Memory B cell (primary cell): ENCODE data around the gene ADCYAP1R1.

ENCODE experiments used
- ATAC-seq: fragments of 150-1000 bp; cut with Tn5 transposase; 2 replicates; pipeline ENCODE4 v1.10.0; 2021; ENCODE audit warnings: low read depth, mild to moderate bottlenecking, moderate library complexity
- DNase-seq, 2 donors: peaks; one replicate each; pipeline ENCODE4 v3.0.0; 2022; ENCODE audit warnings: low spot score in 2 of 2
- H3K27ac Mint-ChIP-seq: one replicate; pipeline ENCODE4 v1.8.0; 2022; ENCODE audit warnings: mild to moderate bottlenecking, moderate library complexity, mixed read lengths
- H3K27me3 Mint-ChIP-seq: one replicate; pipeline ENCODE4 v1.8.0; 2022; ENCODE audit warnings: mixed read lengths
- H3K36me3 Mint-ChIP-seq: one replicate; pipeline ENCODE4 v1.8.0; 2022; ENCODE audit warnings: mild to moderate bottlenecking, mixed read lengths
- H3K4me1 Mint-ChIP-seq: one replicate; pipeline ENCODE4 v1.8.0; 2022; ENCODE audit warnings: mixed read lengths
- H3K4me3 Mint-ChIP-seq: one replicate; pipeline ENCODE4 v1.8.0; 2022; ENCODE audit warnings: mild to moderate bottlenecking, moderate library complexity, mixed read lengths
- H3K9me3 Mint-ChIP-seq: one replicate; pipeline ENCODE4 v1.8.0; 2022; ENCODE audit warnings: mixed read lengths

The ADCYAP1R1 gene

DNA sequence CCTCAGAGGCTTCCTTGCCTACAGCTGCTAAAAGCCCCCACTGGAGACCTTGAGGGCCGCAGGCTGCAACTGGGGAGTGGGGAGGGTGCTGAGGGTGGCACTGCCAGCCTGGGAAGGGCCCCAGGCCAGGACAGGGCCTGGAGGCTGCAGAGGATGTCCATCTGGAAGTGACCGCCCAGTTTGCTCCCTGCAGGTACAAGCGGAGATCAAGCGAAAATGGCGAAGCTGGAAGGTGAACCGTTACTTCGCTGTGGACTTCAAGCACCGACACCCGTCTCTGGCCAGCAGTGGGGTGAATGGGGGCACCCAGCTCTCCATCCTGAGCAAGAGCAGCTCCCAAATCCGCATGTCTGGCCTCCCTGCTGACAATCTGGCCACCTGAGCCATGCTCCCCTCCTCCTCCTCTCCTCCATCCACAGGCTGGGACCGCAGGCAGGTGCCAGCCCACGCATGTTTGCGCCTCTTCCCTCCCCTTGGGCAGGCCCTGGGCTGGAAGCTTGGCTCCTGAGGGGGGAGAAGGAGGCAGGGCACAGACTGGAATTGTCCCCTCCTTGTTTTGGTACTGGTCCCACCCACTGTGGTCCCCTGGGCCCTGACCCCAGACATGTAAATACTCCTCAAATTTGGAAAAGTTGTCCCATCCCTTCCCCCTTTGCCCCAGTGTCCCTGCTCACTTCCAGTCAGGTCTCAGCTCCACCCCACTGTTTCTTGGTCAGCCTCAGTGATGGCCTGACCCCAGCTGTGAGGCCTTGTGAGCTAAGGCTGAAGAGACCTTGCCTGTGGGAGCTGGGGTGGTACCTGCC is 54.4 kb downstream of the ADCYAP1R1 start:
- ATAC-seq, result no peak
- peaks cover 10% of the 10 kb centered on the region for H3K27me3 Mint-ChIP-seq
- H3K4me1 Mint-ChIP-seq, result no peaks in the 10 kb centered on the region
- no peak overlapping the region for H3K4me3 Mint-ChIP-seq
- no peak for DNase-seq
- H3K9me3 Mint-ChIP-seq, result no peaks in the 10 kb centered on the region
- H3K36me3 Mint-ChIP-seq, result no peaks in the 10 kb centered on the region
- H3K27ac Mint-ChIP-seq, result no peak overlapping the region

DNA sequence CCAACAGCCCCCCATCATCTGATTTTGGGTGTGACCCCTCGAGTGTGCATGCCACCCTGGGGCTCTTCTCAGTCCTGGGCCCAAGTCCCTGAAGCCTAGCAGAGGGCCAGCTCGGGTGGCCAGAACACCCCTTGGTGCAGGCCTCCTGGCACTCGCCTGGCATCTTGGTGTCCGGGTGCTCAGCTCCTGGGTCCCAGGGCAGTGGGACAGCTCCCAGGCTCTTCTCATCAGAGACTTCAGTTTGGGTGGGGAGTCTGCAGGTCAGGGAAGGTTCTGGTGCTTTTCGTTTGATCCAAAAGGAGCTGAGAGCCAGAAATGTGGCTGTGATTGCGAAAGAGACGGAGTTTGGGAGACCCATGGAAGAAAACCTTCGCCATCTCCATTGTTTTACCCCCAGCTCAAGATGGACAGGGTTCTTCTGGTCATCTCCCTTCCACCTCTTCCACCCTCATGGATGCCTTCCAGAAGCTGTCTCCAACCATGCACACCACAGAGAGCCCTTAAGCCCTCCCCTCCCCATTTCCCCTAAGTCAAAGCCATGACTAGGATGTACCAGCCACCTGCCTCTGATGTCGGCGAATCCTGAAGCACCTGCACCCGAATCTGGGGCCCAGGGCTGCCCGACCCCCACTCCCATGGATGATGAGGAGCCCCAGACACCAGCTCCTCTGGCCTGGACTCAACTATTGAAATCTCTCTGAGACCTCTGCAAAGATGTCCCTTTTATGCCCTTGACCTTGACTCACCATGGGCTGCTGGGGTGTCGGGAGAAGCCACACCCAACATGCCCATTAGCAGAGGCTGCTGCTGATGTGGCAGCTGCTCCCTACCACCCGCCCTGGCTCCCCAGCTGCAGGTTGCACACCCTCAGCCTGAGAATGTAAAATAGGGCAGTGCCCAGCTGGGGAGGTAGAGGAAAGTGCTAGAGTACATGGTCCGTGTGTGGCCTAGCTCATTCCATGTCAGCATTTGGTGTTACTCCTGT is 55.3 kb downstream of the ADCYAP1R1 start:
- H3K27ac Mint-ChIP-seq, result no peak overlapping the region
- ATAC-seq, result no peak
- H3K36me3 Mint-ChIP-seq, result no peaks in the 10 kb centered on the region
- no peak overlapping the region for H3K4me3 Mint-ChIP-seq
- no peaks in the 10 kb centered on the region for H3K9me3 Mint-ChIP-seq
- no peaks in the 10 kb centered on the region for H3K4me1 Mint-ChIP-seq
- no peak for DNase-seq
- H3K27me3 Mint-ChIP-seq, result peaks cover 8% of the 10 kb centered on the region

DNA sequence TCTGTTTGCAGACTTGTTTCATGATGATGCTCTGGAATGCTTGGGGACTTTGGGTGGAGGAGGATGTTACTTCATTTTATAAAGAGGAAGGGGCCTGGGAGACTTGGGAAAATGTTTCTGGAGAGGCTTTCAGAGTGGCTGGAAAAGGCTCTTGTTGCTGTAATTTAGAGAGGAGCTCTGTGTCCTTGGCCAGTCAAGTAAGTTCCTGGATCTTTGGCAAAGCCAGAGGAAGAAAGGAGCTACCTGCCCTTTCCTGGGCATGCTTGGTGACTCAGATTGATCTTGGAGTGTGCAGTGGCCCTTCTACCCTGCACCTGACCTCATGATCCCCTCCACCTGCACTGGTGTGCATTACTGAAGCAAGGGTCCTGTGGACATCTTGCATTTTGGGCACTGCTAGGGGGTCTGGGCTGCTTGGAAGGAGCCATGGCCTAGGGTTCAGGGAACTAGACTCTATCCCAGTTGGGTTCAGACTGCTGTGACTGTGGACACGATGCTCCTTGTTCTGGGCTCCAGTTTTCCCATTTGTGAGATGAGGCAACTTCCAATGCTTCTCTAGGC is 56.1 kb downstream of the ADCYAP1R1 start:
- H3K4me1 Mint-ChIP-seq, result no peaks in the 10 kb centered on the region
- no peak for DNase-seq
- no peak for ATAC-seq
- H3K36me3 Mint-ChIP-seq, result no peaks in the 10 kb centered on the region
- no peaks in the 10 kb centered on the region for H3K9me3 Mint-ChIP-seq
- no peak overlapping the region for H3K27ac Mint-ChIP-seq
- H3K4me3 Mint-ChIP-seq, result no peak overlapping the region
- H3K27me3 Mint-ChIP-seq, result peaks cover 4% of the 10 kb centered on the region

DNA sequence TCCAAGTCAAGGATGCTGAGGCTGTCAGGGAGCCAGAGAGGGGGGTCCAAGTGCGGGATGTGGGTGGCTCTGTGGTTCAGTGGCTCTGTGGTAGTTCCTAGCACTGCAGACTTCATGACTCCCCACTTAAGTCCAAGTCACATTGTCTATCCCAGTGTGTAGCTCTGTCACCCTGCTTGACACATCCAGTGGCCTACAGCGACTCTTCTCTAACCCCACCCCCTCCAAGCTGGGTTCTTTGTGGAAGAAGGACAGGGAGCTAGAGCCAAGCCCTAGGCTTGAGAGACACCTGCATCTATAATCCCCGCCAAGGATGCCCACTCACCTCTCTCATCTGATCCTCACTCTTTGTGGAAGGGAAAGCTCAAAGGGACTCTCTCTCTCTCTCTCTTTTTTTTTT is 57.6 kb downstream of the ADCYAP1R1 start:
- no peaks in the 10 kb centered on the region for H3K4me1 Mint-ChIP-seq
- no peaks in the 10 kb centered on the region for H3K36me3 Mint-ChIP-seq
- DNase-seq (no peak), ATAC-seq (no peak)
- no peak overlapping the region for H3K27ac Mint-ChIP-seq
- no peak overlapping the region for H3K4me3 Mint-ChIP-seq
- no peaks in the 10 kb centered on the region for H3K9me3 Mint-ChIP-seq
- peaks cover 3% of the 10 kb centered on the region for H3K27me3 Mint-ChIP-seq

DNA sequence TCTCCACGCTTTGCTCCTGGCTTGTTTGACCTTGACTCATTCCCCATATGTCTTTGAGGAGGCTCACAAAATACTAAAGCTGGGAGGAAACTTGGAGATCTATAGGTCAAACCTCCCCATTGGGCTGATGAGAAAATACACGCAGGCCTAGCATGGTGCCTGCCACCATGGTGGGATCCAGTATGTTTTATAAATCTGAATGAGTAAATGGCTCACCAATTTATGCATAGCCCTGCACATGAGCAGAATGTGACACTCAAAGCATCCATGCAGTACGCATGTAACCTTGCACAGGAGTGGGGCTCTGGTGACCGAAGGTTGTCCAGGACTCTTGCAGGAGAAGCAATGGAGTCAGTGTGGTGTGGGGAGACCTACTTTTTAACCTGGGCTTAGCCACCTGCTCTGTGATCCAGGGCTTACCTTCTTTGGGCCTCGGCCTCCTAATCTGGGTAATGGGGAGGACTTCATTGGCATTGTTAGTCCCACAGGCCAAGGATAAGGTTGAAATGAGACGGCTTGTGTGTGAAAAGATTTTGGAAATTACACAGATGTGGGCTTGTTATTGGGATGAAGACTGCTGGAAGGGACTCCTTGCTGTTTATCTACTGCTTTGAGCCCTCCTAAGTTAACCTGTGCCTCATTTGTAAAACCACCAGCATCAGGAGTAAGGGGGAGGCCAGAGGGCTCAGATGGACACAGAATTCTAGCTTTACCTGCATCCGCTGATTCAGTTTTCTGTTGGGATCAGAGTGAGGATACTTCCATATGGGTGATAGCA is 58.4 kb downstream of the ADCYAP1R1 start:
- Mint-ChIP-seq H3K9me3 (no peaks in the 10 kb centered on the region), H3K27ac (no peak overlapping the region), H3K4me1 (no peaks in the 10 kb centered on the region), H3K27me3 (peaks cover 5% of the 10 kb centered on the region), H3K36me3 (no peaks in the 10 kb centered on the region), H3K4me3 (no peak overlapping the region)
- no peak for ATAC-seq
- no peak for DNase-seq

DNA sequence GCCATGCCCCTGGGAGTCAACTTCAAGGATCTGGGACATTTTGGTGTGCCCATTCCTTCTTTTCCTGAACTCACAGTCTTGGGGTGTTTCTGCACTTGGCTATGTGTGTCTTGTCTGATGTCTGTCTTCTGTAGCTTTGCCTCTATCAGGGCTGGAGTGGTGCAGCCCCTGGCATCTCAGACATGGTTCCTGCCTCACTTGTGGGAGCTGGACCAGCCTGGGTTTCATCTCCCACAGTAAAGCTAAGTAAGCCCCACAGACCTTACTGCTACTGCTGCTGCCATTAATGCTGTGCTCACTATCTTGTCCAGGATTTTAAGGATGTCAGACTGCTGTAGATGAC is 59.0 kb downstream of the ADCYAP1R1 start:
- H3K36me3 Mint-ChIP-seq, result no peaks in the 10 kb centered on the region

DNA sequence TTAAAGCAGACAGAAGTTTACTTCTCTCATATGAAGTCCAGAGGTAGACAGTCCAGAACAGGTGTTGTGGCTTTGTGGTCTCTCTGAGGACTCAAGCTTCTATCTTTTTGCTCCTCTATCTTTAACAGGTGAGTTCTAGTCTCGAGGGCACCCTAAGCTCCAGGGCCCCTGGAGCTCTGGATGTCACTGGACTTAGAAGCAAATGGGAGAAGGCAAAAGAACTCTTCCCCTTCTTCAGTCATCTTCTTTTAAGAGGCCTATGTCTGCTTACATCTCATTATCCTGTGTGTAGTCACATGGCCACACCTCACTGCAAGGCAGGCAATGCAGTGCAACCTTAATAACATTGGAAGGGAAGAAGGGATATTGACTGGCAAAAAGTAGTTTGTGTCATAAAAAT is 61.6 kb downstream of the ADCYAP1R1 start:
- no peak overlapping the region for H3K4me3 Mint-ChIP-seq
- DNase-seq (no peak), ATAC-seq (no peak)
- H3K4me1 Mint-ChIP-seq, result no peaks in the 10 kb centered on the region
- no peaks in the 10 kb centered on the region for H3K9me3 Mint-ChIP-seq
- peaks cover 5% of the 10 kb centered on the region for H3K27me3 Mint-ChIP-seq
- H3K27ac Mint-ChIP-seq, result no peak overlapping the region
- no peaks in the 10 kb centered on the region for H3K36me3 Mint-ChIP-seq

More for the DNA sequence above, 59.0 kb downstream of the ADCYAP1R1 start:
- Mint-ChIP-seq H3K27ac (no peak overlapping the region), H3K4me1 (no peaks in the 10 kb centered on the region), H3K27me3 (peaks cover 5% of the 10 kb centered on the region), H3K9me3 (no peaks in the 10 kb centered on the region), H3K4me3 (no peak overlapping the region)
- ATAC-seq (no peak), DNase-seq (no peak)

DNA sequence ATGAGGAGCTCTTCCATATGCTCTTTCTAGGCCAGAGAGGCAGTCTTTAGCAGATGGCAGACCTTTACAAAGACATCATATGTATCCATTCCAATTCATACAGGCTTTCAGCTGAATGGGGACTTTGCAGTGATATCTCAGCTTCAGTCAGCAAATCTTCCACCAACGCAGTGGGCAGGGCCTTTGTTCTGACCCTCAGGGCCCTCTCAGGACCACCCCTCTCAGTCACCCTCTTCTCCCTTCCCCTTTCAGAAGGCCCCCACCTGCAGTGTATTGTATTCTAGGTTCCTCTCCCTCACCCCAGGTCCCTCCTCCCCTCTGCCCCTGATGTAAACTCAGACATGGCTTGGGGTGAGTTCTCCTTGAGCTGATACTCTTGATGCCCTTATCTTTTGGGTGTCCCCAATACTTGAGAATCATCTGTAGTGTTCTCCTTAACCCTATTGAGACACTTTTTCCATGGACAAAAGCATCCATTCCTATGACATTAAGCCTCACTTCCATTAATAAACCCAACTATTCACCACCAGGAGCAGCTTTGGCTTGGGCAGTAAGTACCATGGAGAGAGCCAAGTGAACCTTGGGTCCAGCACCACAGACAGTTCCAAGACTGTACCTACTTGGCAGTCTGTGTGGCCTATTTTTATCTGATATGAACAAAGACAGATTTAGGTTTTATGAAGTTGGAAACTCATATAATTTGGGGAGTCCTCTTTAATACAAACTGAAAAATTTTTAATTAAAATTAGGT is 62.7 kb downstream of the ADCYAP1R1 start:
- H3K27ac Mint-ChIP-seq, result no peak overlapping the region
- ATAC-seq, result no peak
- H3K36me3 Mint-ChIP-seq, result no peaks in the 10 kb centered on the region
- no peaks in the 10 kb centered on the region for H3K9me3 Mint-ChIP-seq
- peaks cover 5% of the 10 kb centered on the region for H3K27me3 Mint-ChIP-seq
- H3K4me1 Mint-ChIP-seq, result no peaks in the 10 kb centered on the region
- no peak overlapping the region for H3K4me3 Mint-ChIP-seq
- DNase-seq, result no peak

DNA sequence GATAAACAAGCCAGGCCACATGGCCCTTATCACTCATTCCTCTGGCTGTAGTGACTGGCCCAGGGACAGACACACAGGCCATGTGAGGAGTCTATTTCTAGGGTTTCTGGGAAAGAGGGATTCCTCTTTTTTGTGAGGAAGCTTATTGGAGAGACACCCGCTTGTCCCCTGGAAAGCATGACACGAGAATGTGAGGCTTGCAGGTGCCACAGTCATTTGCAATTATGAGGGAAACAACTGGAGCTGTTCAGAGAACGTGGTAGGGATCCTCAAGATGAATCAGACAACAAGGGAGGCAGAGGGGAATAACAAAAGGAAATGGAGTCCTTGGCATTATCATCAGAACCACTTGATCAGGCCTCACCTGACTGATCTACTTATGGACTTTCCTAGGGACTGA is 64.5 kb downstream of the ADCYAP1R1 start:
- H3K27me3 Mint-ChIP-seq, result peaks cover 3% of the 10 kb centered on the region
- H3K4me3 Mint-ChIP-seq, result no peak overlapping the region
- H3K4me1 Mint-ChIP-seq, result no peaks in the 10 kb centered on the region
- H3K9me3 Mint-ChIP-seq, result no peaks in the 10 kb centered on the region
- no peak overlapping the region for H3K27ac Mint-ChIP-seq
- DNase-seq (no peak), ATAC-seq (no peak)
- no peaks in the 10 kb centered on the region for H3K36me3 Mint-ChIP-seq

DNA sequence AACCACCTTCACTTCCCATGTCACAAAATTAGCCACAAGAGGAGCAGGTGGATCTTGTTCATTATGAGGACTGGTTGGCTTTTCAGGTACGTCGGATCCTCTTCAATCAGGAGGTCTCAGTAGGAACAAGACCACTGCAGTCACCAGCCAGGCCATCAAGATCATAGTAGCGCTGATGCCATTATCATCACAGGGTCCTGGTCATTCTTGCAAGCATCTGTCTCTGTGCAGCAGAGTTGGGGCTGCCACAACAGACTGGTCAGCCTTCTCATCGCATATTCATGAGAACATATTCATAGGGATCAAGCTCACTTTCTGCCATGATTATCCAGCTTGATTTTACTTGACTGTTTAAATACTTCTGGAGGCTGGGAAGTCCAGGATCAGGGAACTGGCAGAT is 67.1 kb downstream of the ADCYAP1R1 start:
- DNase-seq, result no peak
- Mint-ChIP-seq H3K4me3 (no peak overlapping the region), H3K36me3 (no peaks in the 10 kb centered on the region), H3K9me3 (no peaks in the 10 kb centered on the region), H3K4me1 (no peaks in the 10 kb centered on the region), H3K27ac (no peak overlapping the region), H3K27me3 (peaks cover 7% of the 10 kb centered on the region)
- ATAC-seq, result no peak

DNA sequence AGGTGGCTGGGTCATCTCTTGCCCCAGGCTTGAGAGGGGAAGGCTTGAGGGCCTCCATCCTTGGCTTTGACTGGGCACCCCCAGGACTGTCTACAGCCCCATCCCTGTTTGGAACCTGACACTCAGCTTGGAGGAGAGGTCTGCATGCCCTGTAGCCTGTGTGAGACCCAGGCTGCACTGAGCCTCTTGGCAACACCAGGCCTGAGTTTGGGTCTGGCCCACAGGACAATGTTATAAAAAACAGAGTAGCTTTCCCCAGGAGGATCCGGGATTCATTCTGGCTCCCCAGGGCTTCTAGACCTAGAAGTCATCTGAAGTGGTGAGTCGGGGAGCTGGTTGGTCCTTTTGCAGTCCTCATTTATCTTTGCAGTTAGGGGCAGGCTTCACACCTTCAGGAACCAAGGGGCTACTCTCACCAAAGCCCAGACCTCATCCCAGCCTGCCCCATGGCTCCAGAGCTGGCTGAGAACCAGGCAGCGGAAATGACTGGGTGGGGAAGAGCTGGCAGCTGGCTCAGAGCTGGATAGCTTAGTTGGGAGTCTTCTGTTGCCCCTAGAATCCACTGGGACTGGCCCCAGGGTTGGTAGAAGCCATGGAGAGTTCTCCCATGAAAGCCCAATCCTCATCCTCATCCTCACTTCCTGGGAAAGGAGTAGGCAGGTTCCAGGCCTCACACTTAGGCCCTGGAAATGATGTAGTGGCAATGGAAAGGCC is 68.8 kb downstream of the ADCYAP1R1 start:
- H3K27ac Mint-ChIP-seq, result no peak overlapping the region
- H3K27me3 Mint-ChIP-seq, result peaks cover 4% of the 10 kb centered on the region
- H3K4me3 Mint-ChIP-seq, result no peak overlapping the region
- no peaks in the 10 kb centered on the region for H3K4me1 Mint-ChIP-seq
- H3K36me3 Mint-ChIP-seq, result no peaks in the 10 kb centered on the region
- DNase-seq (no peak), ATAC-seq (no peak)
- H3K9me3 Mint-ChIP-seq, result no peaks in the 10 kb centered on the region

DNA sequence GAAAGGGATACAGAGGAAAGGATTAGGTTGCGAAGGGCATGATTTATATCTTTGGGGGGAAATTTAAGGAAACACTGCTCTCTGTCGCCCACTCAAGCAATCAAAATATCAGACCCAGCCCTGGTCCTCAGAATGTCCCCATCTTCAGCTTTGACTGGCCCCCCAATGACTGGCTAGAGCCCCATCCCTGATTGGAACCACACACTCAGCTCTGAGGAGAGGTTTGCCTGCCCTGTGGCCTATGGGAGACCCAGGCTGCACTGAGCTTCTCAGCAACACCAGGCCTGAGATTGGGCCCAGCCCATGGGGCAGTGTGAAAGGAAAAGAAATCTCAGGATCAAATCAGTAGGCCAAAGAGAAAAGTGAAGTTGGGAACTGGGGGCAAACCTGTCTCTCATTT is 69.5 kb downstream of the ADCYAP1R1 start:
- peaks cover 5% of the 10 kb centered on the region for H3K27me3 Mint-ChIP-seq
- ATAC-seq (no peak), DNase-seq (no peak)
- H3K4me1 Mint-ChIP-seq, result no peaks in the 10 kb centered on the region
- H3K27ac Mint-ChIP-seq, result no peak overlapping the region
- no peak overlapping the region for H3K4me3 Mint-ChIP-seq
- no peaks in the 10 kb centered on the region for H3K36me3 Mint-ChIP-seq
- no peaks in the 10 kb centered on the region for H3K9me3 Mint-ChIP-seq

DNA sequence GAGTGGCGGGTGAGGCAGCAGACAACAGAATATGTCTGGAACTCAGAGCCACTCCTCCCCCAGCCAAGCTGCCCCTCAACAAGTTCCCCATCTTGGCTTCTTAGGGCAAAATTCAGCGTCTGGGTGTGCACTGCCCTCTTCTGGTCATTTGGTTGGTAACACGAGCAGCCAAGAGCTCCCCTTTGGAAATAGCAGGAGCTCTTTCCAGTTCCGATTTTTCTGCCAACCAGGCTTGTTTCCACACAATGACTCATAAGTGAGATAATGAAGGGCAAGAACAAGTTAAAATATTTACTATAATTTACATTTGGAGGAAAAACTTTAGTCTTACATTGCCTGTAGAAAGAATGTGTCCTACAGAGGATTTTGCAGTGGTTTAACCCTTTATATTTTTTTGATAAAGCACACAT is 70.5 kb downstream of the ADCYAP1R1 start:
- H3K9me3 Mint-ChIP-seq, result no peaks in the 10 kb centered on the region
- DNase-seq, result peak in 1 of 2 donors; percentile 9
- no peak overlapping the region for H3K4me3 Mint-ChIP-seq
- no peaks in the 10 kb centered on the region for H3K36me3 Mint-ChIP-seq
- no peaks in the 10 kb centered on the region for H3K4me1 Mint-ChIP-seq
- H3K27me3 Mint-ChIP-seq, result peaks cover 6% of the 10 kb centered on the region
- peak; percentile 31 for ATAC-seq
- H3K27ac Mint-ChIP-seq, result no peak overlapping the region
